Measurements from ENCODE around the gene NUTF2. TPM values are rescaled to one million over a fixed set of nuclear protein-coding genes. Genes with fewer than 3 reads are reported as not detected.

Gene NUTF2
- total RNA-seq, 1 experiment from 2014 or later = 224 TPM

DNA sequence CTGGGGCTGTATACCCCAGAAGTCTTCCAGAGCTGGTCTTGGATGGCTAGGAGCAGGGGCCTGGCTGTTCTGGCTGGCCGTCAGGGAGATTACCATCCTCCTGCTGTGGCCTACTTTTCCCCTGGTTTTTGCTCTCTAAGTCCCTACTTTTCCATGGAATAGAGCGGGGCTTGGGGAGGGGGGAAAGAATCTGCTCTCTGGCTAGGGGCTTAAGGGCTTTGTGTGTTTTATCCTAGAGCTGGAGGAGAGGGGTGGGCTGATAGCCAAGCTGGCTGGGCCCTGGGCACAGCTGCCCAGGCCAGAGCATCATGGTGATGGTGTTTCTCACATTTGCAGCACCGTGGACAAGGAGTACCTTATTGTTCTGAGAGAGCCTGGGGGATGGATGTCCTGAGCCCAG is 41.6 kb downstream of the NUTF2 start:
- Mint-ChIP-seq H3K27ac (ENCODE audit: unreplicated experiment) (no peak overlapping the region), H3K27me3 (ENCODE audit: unreplicated experiment) (no peaks in the 10 kb centered on the region), H3K4me3 (ENCODE audit: low read depth, unreplicated experiment) (no peak overlapping the region), H3K4me1 (ENCODE audit: low read depth, unreplicated experiment) (peaks cover 3% of the 10 kb centered on the region), H3K9me3 (ENCODE audit: low read depth, unreplicated experiment) (no peaks in the 10 kb centered on the region), H3K36me3 (ENCODE audit: insufficient read depth, unreplicated experiment) (peaks cover 23% of the 10 kb centered on the region)
- TF ChIP-seq, protein P1, sequence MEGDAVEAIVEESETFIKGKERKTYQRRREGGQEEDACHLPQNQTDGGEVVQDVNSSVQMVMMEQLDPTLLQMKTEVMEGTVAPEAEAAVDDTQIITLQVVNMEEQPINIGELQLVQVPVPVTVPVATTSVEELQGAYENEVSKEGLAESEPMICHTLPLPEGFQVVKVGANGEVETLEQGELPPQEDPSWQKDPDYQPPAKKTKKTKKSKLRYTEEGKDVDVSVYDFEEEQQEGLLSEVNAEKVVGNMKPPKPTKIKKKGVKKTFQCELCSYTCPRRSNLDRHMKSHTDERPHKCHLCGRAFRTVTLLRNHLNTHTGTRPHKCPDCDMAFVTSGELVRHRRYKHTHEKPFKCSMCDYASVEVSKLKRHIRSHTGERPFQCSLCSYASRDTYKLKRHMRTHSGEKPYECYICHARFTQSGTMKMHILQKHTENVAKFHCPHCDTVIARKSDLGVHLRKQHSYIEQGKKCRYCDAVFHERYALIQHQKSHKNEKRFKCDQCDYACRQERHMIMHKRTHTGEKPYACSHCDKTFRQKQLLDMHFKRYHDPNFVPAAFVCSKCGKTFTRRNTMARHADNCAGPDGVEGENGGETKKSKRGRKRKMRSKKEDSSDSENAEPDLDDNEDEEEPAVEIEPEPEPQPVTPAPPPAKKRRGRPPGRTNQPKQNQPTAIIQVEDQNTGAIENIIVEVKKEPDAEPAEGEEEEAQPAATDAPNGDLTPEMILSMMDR (IDR thresholded peaks at IDR 0.05; ENCODE audit: unreplicated experiment) = no peak
- BruUV-seq (replicated peaks) = no TSS peak
- intact Hi-C loops (cut with micrococcal nuclease; ENCODE audit: unreplicated experiment) = no loop called here
- CTCF ChIA-PET = no interaction called here
- DNase-seq = no peak

DNA sequence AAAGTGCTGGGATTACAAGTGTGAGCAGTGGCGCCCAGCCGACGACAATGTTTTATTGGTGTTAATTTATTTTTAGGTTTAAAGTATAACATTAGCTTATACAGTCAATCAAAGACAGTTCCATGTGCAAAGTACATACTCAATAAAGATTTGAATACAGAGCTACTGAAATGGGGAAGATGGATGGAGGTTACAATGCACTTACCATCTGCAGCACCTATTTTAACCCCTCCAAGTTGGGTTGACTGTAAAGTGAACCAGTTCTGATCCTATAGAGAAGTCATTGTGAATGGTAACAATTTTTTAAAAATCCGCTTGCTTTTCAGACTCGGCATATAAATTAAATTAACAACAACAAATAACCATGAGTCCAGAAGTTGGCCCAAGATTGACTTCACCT is 45.6 kb downstream of the NUTF2 start:
- BruUV-seq (replicated peaks) = TSS peak; percentile 94
- no peak for DNase-seq
- Mint-ChIP-seq H3K9me3 (ENCODE audit: low read depth, unreplicated experiment) (no peaks in the 10 kb centered on the region), H3K36me3 (ENCODE audit: insufficient read depth, unreplicated experiment) (peaks cover 27% of the 10 kb centered on the region), H3K4me3 (ENCODE audit: low read depth, unreplicated experiment) (peak overlapping the region; percentile 99), H3K27ac (ENCODE audit: unreplicated experiment) (peak overlapping the region; percentile 95), H3K27me3 (ENCODE audit: unreplicated experiment) (no peaks in the 10 kb centered on the region), H3K4me1 (ENCODE audit: low read depth, unreplicated experiment) (peaks cover 10% of the 10 kb centered on the region)
- CTCF ChIA-PET = interaction anchor here (0.7 to 2.0 kb wide), 3 partner anchors 8 to 209 kb away, joined by 3 to 5 read pairs (median 4); partner anchors contain the start of gene PSMB10
- intact Hi-C loops (cut with micrococcal nuclease; ENCODE audit: unreplicated experiment) = no loop called here
- TF ChIP-seq, protein P1 (IDR thresholded peaks at IDR 0.05; ENCODE audit: unreplicated experiment) = no peak

DNA sequence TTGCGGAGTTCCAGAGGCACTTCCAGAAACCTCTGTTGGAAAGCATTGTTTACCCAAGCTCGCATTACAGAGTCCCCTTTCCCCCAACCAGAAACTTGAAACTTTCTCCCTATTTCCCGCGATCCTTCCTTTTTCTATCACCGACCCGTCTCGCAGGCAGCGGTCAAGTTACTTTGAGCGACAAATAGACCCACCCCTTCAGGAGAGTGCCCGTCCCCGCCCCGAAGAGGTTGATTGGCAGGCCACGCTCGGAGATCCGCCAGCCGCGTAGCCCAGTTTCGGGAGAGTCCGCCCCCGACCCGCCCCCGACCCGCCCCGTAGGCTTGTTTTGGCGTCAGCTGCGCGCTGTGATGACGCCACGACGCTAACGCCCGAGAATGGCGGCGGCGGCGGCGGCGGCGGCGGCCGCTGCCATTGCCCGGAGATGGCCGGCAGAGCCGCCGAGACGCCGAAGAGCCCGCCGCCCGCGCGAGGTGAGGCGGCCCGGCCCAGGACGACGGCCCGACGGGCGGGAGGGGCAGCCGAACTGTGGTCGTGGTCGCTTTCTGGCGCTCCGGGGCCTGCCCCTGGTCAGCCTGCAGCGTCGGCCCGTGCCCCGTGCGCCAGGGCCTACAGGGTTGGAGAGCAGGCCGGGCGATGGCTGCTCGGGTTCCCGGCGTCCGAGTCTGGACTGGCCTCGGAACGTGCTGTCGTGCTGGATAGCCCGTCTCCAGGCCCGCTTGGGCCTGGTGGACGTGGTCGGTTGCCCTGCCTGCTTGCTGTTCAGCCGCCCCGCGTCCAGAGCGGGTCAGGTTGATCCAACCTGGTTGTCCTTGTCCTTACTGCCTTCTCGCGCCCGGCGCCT is 46.4 kb downstream of the NUTF2 start, which contains the start of gene PSKH1:
TSS of gene PSKH1 (plus strand) at position 356 of the 844 bp plus-strand sequence. CDS start 15,496 bp downstream, outside the sequence.
- Mint-ChIP-seq H3K4me1 (ENCODE audit: low read depth, unreplicated experiment) (peaks cover 10% of the 10 kb centered on the region), H3K4me3 (ENCODE audit: low read depth, unreplicated experiment) (peak within 1 kb of the TSS; percentile 99), H3K27ac (ENCODE audit: unreplicated experiment) (peak within 1 kb of the TSS; percentile 95), H3K36me3 (ENCODE audit: insufficient read depth, unreplicated experiment) (peaks cover 27% of the 10 kb centered on the region), H3K27me3 (ENCODE audit: unreplicated experiment) (no peaks in the 10 kb centered on the region), H3K9me3 (ENCODE audit: low read depth, unreplicated experiment) (no peaks in the 10 kb centered on the region)
- BruUV-seq (replicated peaks) = no TSS peak
- intact Hi-C loops (cut with micrococcal nuclease; ENCODE audit: unreplicated experiment) = no loop called here
- CTCF ChIA-PET = interaction anchor here (0.6 to 2.0 kb wide), 5 partner anchors 9 to 211 kb away, joined by 3 to 7 read pairs (median 3); no protein-coding TSS in a partner anchor
- DNase-seq = peak; percentile 97
- TF ChIP-seq, protein P1 (IDR thresholded peaks at IDR 0.05; ENCODE audit: unreplicated experiment) = no peak

DNA sequence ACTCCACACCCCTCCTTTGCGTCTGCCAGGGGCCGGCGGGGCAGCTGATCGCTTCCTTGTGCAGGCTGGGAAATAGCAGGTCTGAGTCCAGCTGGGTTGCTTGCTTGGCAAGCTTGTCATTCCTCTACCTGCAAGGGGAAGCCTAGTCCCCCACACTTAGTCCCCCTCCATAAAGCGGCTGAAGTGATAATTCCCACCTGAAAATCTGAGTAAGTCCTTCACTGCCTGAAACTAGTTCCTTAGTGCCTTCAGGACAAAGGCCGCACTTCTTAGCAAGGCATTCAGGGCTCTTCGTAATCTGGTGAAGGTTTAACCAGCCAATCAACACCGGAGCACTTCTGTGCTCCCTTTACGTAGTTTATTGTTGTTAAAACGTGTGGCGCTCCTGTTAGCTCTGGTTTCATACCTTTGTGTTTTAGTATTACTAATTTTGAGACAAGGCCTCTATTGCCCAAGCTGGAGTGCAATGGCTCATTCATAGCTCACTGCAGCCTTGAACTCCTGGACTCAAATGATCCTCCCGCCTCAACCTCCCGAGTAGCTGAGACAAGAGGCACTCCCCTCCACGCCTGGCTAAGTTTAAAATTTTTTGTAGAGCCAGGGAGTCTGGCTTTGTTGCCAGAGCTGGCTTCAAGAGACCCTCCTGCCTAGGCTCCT is 47.1 kb downstream of the NUTF2 start:
- CTCF ChIA-PET = interaction anchor here (2.0 kb wide), 1 partner anchor 10 kb away, joined by 5 read pairs; no protein-coding TSS in a partner anchor
- TF ChIP-seq, protein P1 (IDR thresholded peaks at IDR 0.05; ENCODE audit: unreplicated experiment) = no peak
- no peaks in the 10 kb centered on the region for H3K9me3 Mint-ChIP-seq (ENCODE audit: low read depth, unreplicated experiment)
- no peak for DNase-seq
- peak overlapping the region; percentile 99 for H3K4me3 Mint-ChIP-seq (ENCODE audit: low read depth, unreplicated experiment)
- H3K36me3 Mint-ChIP-seq (ENCODE audit: insufficient read depth, unreplicated experiment) = peaks cover 27% of the 10 kb centered on the region
- no peaks in the 10 kb centered on the region for H3K27me3 Mint-ChIP-seq (ENCODE audit: unreplicated experiment)
- intact Hi-C loops (cut with micrococcal nuclease; ENCODE audit: unreplicated experiment) = no loop called here
- H3K4me1 Mint-ChIP-seq (ENCODE audit: low read depth, unreplicated experiment) = peaks cover 10% of the 10 kb centered on the region
- H3K27ac Mint-ChIP-seq (ENCODE audit: unreplicated experiment) = peak overlapping the region; percentile 95
- BruUV-seq (replicated peaks) = TSS peak; percentile 34
